Liver (tissue), 9 donors: Measurements from ENCODE around the gene RBCK1. TPM values are rescaled to one million over a fixed set of nuclear protein-coding genes. Genes with fewer than 3 reads are reported as not detected.

Source experiments
- DNase-seq: peaks from one replicate; pipeline ENCODE4 v3.0.0-alpha.2; 2017; ENCODE audit warnings: low spot score
- H3K27ac ChIP-seq, 2 donors: one replicate each; pipeline ENCODE4 v1.7.0; 2013; ENCODE audit warnings: inconsistent platforms in 2 of 2, low read length in 2 of 2, control low read depth in 1 of 2, low read depth in 1 of 2, mild to moderate bottlenecking in 1 of 2
- H3K27me3 ChIP-seq, 4 donors: one replicate each; pipeline versions ENCODE4 v1.6.1 to v1.7.0; 2013; ENCODE audit warnings: low read length in 3 of 4, inconsistent platforms in 1 of 4, mild to moderate bottlenecking in 1 of 4, moderate library complexity in 1 of 4; ENCODE audit not compliant: control insufficient read depth in 4 of 4, insufficient read depth in 4 of 4
- H3K36me3 ChIP-seq, 4 donors: one replicate each; pipeline versions ENCODE4 v1.6.1 to v1.7.0; 2013; ENCODE audit warnings: low read length in 3 of 4, mild to moderate bottlenecking in 3 of 4, low read depth in 1 of 4, moderate library complexity in 1 of 4; ENCODE audit not compliant: control insufficient read depth in 4 of 4, insufficient read depth in 3 of 4
- H3K4me1 ChIP-seq, 4 donors: one replicate each; pipeline versions ENCODE4 v1.6.1 to v1.7.0; 2013; ENCODE audit warnings: low read length in 3 of 4, mild to moderate bottlenecking in 3 of 4, moderate library complexity in 1 of 4; ENCODE audit not compliant: control insufficient read depth in 4 of 4, insufficient read depth in 4 of 4
- H3K4me3 ChIP-seq, 3 donors: one replicate each; pipeline versions ENCODE4 v1.6.1 to v1.7.0; 2013; ENCODE audit warnings: low read length in 3 of 3, control low read depth in 1 of 3, low read depth in 1 of 3, mild to moderate bottlenecking in 1 of 3
- H3K9ac ChIP-seq, 2 donors: one replicate each; pipeline ENCODE4 v1.7.0; 2013; ENCODE audit warnings: low read length in 2 of 2, mild to moderate bottlenecking in 2 of 2, moderate library complexity in 2 of 2, control low read depth in 1 of 2, low read depth in 1 of 2
- H3K9me3 ChIP-seq, 4 donors: one replicate each; pipeline versions ENCODE4 v1.6.1 to v1.7.0; 2013; ENCODE audit warnings: low read length in 3 of 4; ENCODE audit not compliant: control insufficient read depth in 4 of 4
- ATF3 ChIP-seq: IDR thresholded peaks from 2 replicates; pipeline ENCODE4 v1.6.1; 2016; ENCODE audit warnings: antibody characterized with exemption
- CTCF ChIP-seq: fragments of 150-350 bp; IDR thresholded peaks from 2 replicates; pipeline ENCODE4 v1.5.1; 2017; ENCODE audit warnings: improper control_type of control experiment, low read depth, low read length; ENCODE audit not compliant: missing input control
- EGR1 ChIP-seq, 2 donors: IDR thresholded peaks; 2 replicates each; pipeline ENCODE4 v1.6.1; 2016 to 2018; ENCODE audit warnings: antibody characterized with exemption in 2 of 2, low read depth in 2 of 2
- FOXA1 ChIP-seq: IDR thresholded peaks from 2 replicates; pipeline ENCODE4 v1.6.1; 2016; ENCODE audit warnings: antibody characterized with exemption
- FOXA2 ChIP-seq: IDR thresholded peaks from 2 replicates; pipeline ENCODE4 v1.6.1; 2016; ENCODE audit warnings: antibody characterized with exemption
- GABPA ChIP-seq, 2 donors: IDR thresholded peaks in 1 of 2; conservative IDR thresholded peaks in 1 of 2; 2 replicates each; pipeline ENCODE4 v1.6.1; 2016; ENCODE audit warnings: antibody characterized with exemption in 2 of 2, mild to moderate bottlenecking in 1 of 2, moderate library complexity in 1 of 2
- HNF4A ChIP-seq, 2 donors: conservative IDR thresholded peaks; 2 replicates each; pipeline ENCODE4 v1.6.1; 2016; ENCODE audit warnings: antibody characterized with exemption in 2 of 2, mild to moderate bottlenecking in 2 of 2
- HNF4G ChIP-seq: IDR thresholded peaks from 2 replicates; pipeline ENCODE4 v1.6.1; 2016; ENCODE audit warnings: antibody characterized with exemption
- JUND ChIP-seq, 2 donors: IDR thresholded peaks; 2 replicates each; pipeline ENCODE4 v1.6.1; 2016; ENCODE audit warnings: antibody characterized with exemption in 2 of 2
- MAX ChIP-seq: IDR thresholded peaks from 2 replicates; pipeline ENCODE4 v1.6.1; 2016; ENCODE audit warnings: antibody characterized with exemption
- NR2F2 ChIP-seq: IDR thresholded peaks from 2 replicates; pipeline ENCODE4 v1.6.1; 2016; ENCODE audit warnings: antibody characterized with exemption
- RAD21 ChIP-seq, 2 donors: IDR thresholded peaks; 2 replicates each; pipeline ENCODE4 v1.6.1; 2016; ENCODE audit warnings: antibody characterized with exemption in 2 of 2, mild to moderate bottlenecking in 2 of 2
- REST ChIP-seq: IDR thresholded peaks from 2 replicates; pipeline ENCODE4 v1.6.1; 2016; ENCODE audit warnings: antibody characterized with exemption, mild to moderate bottlenecking
- RXRA ChIP-seq, 2 donors: IDR thresholded peaks; 2 replicates each; pipeline ENCODE4 v1.6.1; 2017 to 2018; ENCODE audit warnings: antibody characterized with exemption in 2 of 2, mild to moderate bottlenecking in 1 of 2
- SP1 ChIP-seq: IDR thresholded peaks from 2 replicates; pipeline ENCODE4 v1.6.1; 2018; ENCODE audit warnings: antibody characterized with exemption, mild to moderate bottlenecking
- TAF1 ChIP-seq: conservative IDR thresholded peaks from 2 replicates; pipeline ENCODE4 v1.6.1; 2016; ENCODE audit warnings: antibody characterized with exemption, mild to moderate bottlenecking
- YY1 ChIP-seq: IDR thresholded peaks from 2 replicates; pipeline ENCODE4 v1.6.1; 2016; ENCODE audit warnings: antibody characterized with exemption, mild to moderate bottlenecking
- WGBS: extraction: QIAGEN DNeasy Blood & Tissue Kit; methylation state at CpG from one replicate; pipeline ENCODE4 v1.1.7; 2013; 5-methylcytosine and 5-hydroxymethylcytosine counted together
- polyA plus RNA-seq, 2 donors: library from polyadenylated mRNA; stranded (reverse) in 1 of 2; unstranded in 1 of 2; fragments of 200-250 nt in 1 of 2; fragments of >200 nt in 1 of 2; fragmentation: Nextera tagmentation in 1 of 2; extraction: Ambion mirVana in 1 of 2; gene quantifications; one replicate each; pipeline versions ENCODE4 v1.2.1 to v1.2.3, GENCODE V29; 2013 to 2015
- total RNA-seq, 2 donors: library from RNA; depleted of rRNA; stranded (reverse); fragments of >200 nt; gene quantifications; one replicate each; pipeline ENCODE4 v1.2.3, GENCODE V29; 2014
- donor health status: healthy.
- donor health status: healthy.
- donor health status: healthy.
- donor health status: healthy.
- donor health status: healthy.

Gene RBCK1
- total and polyA plus RNA-seq, 4 donors: 18.0 to 62.6 (median 54.8) TPM

- no peak for DNase-seq
- Histone ChIP-seq H3K9me3 (no peaks in the 10 kb centered on the region), H3K9ac (no peak overlapping the region), H3K4me1 (peaks cover 0 to 10% (median 4%) of the 10 kb centered on the region in 4 donors), H3K27me3 (no peaks in the 10 kb centered on the region), H3K4me3 (no peak overlapping the region), H3K27ac (no peak overlapping the region), H3K36me3 (no peaks in the 10 kb centered on the region)
- TF ChIP-seq TAF1 (no peak), NR2F2 (no peak), RAD21 (IDR thresholded peaks at IDR 0.05) (no peak), EGR1 (IDR thresholded peaks at IDR 0.05; ENCODE audit: low read depth in 2 of 2) (no peak), FOXA2 (no peak), FOXA1 (no peak), MAX (no peak), JUND (IDR thresholded peaks at IDR 0.05) (no peak), HNF4G (no peak), ATF3 (no peak), GABPA (IDR thresholded peaks at IDR 0.05 in 1 of 2, conservative IDR thresholded peaks at IDR 0.05 in 1 of 2) (no peak), REST (no peak), YY1 (no peak), HNF4A (conservative IDR thresholded peaks at IDR 0.05) (no peak), SP1 (no peak), RXRA (IDR thresholded peaks at IDR 0.05) (no peak)
- WGBS: 91% methylated on average over 4 of the region's 4 CpGs
These were observed 49.1 kb upstream of the RBCK1 start for GRCh38 chr20:358891-359555.

- no peaks in the 10 kb centered on the region for H3K9me3 ChIP-seq
- no peak for TF ChIP-seq HNF4A (conservative IDR thresholded peaks at IDR 0.05)
- TF ChIP-seq CTCF: no peak
- no peak for TF ChIP-seq HNF4G
- no peak for TF ChIP-seq ATF3
- TF ChIP-seq JUND (IDR thresholded peaks at IDR 0.05): no peak
- no peak for TF ChIP-seq SP1
- WGBS: 95% methylated on average over 8 of the region's 8 CpGs
- no peak overlapping the region for H3K27ac ChIP-seq
- no peak overlapping the region for H3K9ac ChIP-seq
- DNase-seq: no peak
- H3K4me3 ChIP-seq: no peak overlapping the region
- H3K27me3 ChIP-seq: no peaks in the 10 kb centered on the region
- no peaks in the 10 kb centered on the region for H3K36me3 ChIP-seq
- H3K4me1 ChIP-seq: peaks cover 0 to 8% (median 4%) of the 10 kb centered on the region in 4 donors
These were observed 46.5 kb upstream of the RBCK1 start for GRCh38 chr20:361561-361960.
